CD8-positive, alpha-beta memory T cell (primary cell): ENCODE results near the gene LRRC4. TPM values are rescaled to one million over a fixed set of nuclear protein-coding genes. Genes with fewer than 3 reads are reported as not detected.

ENCODE experiments used
- CTCF ChIA-PET: fragments of 350-600 bp; sonication (Branson Sonifier 250); formaldehyde crosslinking; loops from one replicate; lab custom pipeline; 2021; ENCODE audit warnings: antibody characterized with exemption; lab: Charles Lee
- POLR2A ChIA-PET: fragments of 350-600 bp; sonication (Branson Sonifier 250); formaldehyde crosslinking; loops from one replicate; lab custom pipeline; 2021; ENCODE audit warnings: antibody characterized with exemption; lab: Charles Lee
- DNase-seq, 5 donors: peaks; one replicate each; pipeline versions ENCODE4 v3.0.0 to v3.0.0-alpha.2; 2020 to 2022; ENCODE audit warnings: mixed read lengths in 1 of 5
- H3K27ac ChIP-seq: one replicate; pipeline ENCODE4 v1.7.0; 2013; ENCODE audit warnings: low read depth, mild to moderate bottlenecking, low read length, moderate library complexity
- H3K27me3 ChIP-seq: 2 replicates; pipeline ENCODE4 v1.7.0; 2013; ENCODE audit warnings: low read length, mild to moderate bottlenecking; ENCODE audit not compliant: insufficient read depth, poor library complexity, severe bottlenecking
- H3K36me3 ChIP-seq: 2 replicates; pipeline ENCODE4 v1.7.0; 2013; ENCODE audit warnings: mild to moderate bottlenecking, low read length, moderate library complexity; ENCODE audit not compliant: insufficient read depth
- H3K4me1 ChIP-seq: 2 replicates; pipeline ENCODE4 v1.7.0; 2013; ENCODE audit warnings: mild to moderate bottlenecking, low read length, moderate library complexity; ENCODE audit not compliant: insufficient read depth
- H3K4me3 ChIP-seq: 2 replicates; pipeline ENCODE4 v1.7.0; 2013; ENCODE audit warnings: mild to moderate bottlenecking, low read length
- H3K9me3 ChIP-seq: 2 replicates; pipeline ENCODE4 v1.7.0; 2013; ENCODE audit warnings: mild to moderate bottlenecking, low read length
- H3K27ac Mint-ChIP-seq, 8 donors: one replicate each; pipeline ENCODE4 v1.8.0; 2020 to 2021; ENCODE audit warnings: mixed read lengths in 8 of 8, mild to moderate bottlenecking in 6 of 8, inconsistent platforms in 3 of 8, moderate library complexity in 3 of 8
- H3K27me3 Mint-ChIP-seq, 2 donors: one replicate each; pipeline ENCODE4 v1.8.0; 2020 to 2021; ENCODE audit warnings: mixed read lengths in 2 of 2, mild to moderate bottlenecking in 1 of 2, moderate library complexity in 1 of 2
- H3K36me3 Mint-ChIP-seq, 3 donors: one replicate each; pipeline ENCODE4 v1.8.0; 2020 to 2021; ENCODE audit warnings: mixed read lengths in 3 of 3, inconsistent platforms in 1 of 3, mild to moderate bottlenecking in 1 of 3
- H3K4me1 Mint-ChIP-seq, 3 donors: one replicate each; pipeline ENCODE4 v1.8.0; 2020 to 2021; ENCODE audit warnings: mixed read lengths in 3 of 3, inconsistent platforms in 1 of 3, mild to moderate bottlenecking in 1 of 3
- H3K4me3 Mint-ChIP-seq, 7 donors: one replicate each; pipeline ENCODE4 v1.8.0; 2020 to 2021; ENCODE audit warnings: mixed read lengths in 7 of 7, mild to moderate bottlenecking in 6 of 7, moderate library complexity in 4 of 7, inconsistent platforms in 2 of 7
- H3K9me3 Mint-ChIP-seq, 5 donors: one replicate each; pipeline ENCODE4 v1.8.0; 2020 to 2022; ENCODE audit warnings: mixed read lengths in 5 of 5, mild to moderate bottlenecking in 3 of 5, moderate library complexity in 2 of 5, inconsistent platforms in 1 of 5
- polyA plus RNA-seq: library from polyadenylated mRNA; unstranded; fragments of 300-500 nt; fragmentation: Illumina TruSeq; gene quantifications from one replicate; pipeline ENCODE4 v1.2.3, GENCODE V29; 2021
- total RNA-seq, 2 experiments: library from RNA; stranded (reverse); gene quantifications; one replicate each; pipeline ENCODE4 v1.2.3, GENCODE V29; 2021

The LRRC4 gene
- total and polyA plus RNA-seq, 3 experiments from 2014 or later, result 0.15 to 0.51 TPM; not detected in 1

- ChIA-PET POLR2A (no interaction called here), CTCF (no interaction called here)
- Histone ChIP-seq H3K4me1 (no peaks in the 10 kb centered on the region), H3K9me3 (no peaks in the 10 kb centered on the region), H3K4me3 (no peak overlapping the region), H3K36me3 (peaks cover 8% of the 10 kb centered on the region), H3K27ac (no peak overlapping the region), H3K27me3 (no peaks in the 10 kb centered on the region)
- peaks cover 0 to 75% (median 20%) of the 10 kb centered on the region in 3 donors for H3K36me3 Mint-ChIP-seq
- no peak overlapping the region for H3K4me3 Mint-ChIP-seq
- H3K27ac Mint-ChIP-seq, result no peak overlapping the region
- H3K27me3 Mint-ChIP-seq, result no peaks in the 10 kb centered on the region
- DNase-seq, result no peak
- H3K9me3 Mint-ChIP-seq, result no peaks in the 10 kb centered on the region
- peaks cover 0 to 4% (median 0%) of the 10 kb centered on the region in 3 donors for H3K4me1 Mint-ChIP-seq
Measured at GRCh38 chr7:127993317-127993716, 37.9 kb downstream of the LRRC4 start.

DNA sequence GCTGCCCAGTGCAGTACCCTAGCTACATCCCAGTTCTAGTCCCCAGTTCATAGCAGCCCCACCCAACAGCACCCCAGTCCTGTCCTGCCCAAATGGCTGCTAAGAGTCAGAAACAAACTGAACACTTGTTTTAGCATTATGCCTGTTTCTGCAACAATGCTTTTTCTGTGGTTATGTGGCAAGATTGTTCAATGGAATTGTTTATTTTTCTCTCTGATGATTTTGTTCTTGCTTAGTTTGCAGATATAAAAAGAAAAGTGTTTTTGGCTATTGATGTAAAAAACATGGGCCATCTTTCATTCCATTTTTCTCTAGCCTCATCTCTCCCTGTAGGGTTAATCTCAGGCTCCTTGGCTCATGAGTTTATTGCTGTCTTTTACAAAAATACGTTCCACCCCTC lies 42.5 kb downstream of the LRRC4 start:
- Histone ChIP-seq H3K27me3 (no peaks in the 10 kb centered on the region), H3K4me1 (no peaks in the 10 kb centered on the region), H3K9me3 (no peaks in the 10 kb centered on the region), H3K27ac (no peak overlapping the region), H3K36me3 (peaks cover 8% of the 10 kb centered on the region), H3K4me3 (no peak overlapping the region)
- POLR2A ChIA-PET, result no interaction called here
- Mint-ChIP-seq H3K4me3 (no peak overlapping the region), H3K27ac (peak overlapping the region in 2 of 8 donors; percentile 44 to 56), H3K36me3 (peaks cover 0 to 48% (median 17%) of the 10 kb centered on the region in 3 donors), H3K9me3 (no peaks in the 10 kb centered on the region), H3K4me1 (peaks cover 0 to 14% (median 9%) of the 10 kb centered on the region in 3 donors), H3K27me3 (peaks cover 0 to 1% of the 10 kb centered on the region in 2 donors)
- no peak for DNase-seq
- CTCF ChIA-PET, result no interaction called here

- Histone ChIP-seq H3K4me3 (no peak overlapping the region), H3K9me3 (no peaks in the 10 kb centered on the region), H3K27ac (no peak overlapping the region), H3K27me3 (no peaks in the 10 kb centered on the region), H3K36me3 (peaks cover 3% of the 10 kb centered on the region), H3K4me1 (peaks cover under 1% of the 10 kb centered on the region)
- CTCF ChIA-PET, result no interaction called here
- H3K4me1 Mint-ChIP-seq, result peaks cover 6 to 25% (median 20%) of the 10 kb centered on the region in 3 donors
- no peak for DNase-seq
- POLR2A ChIA-PET, result no interaction called here
- H3K4me3 Mint-ChIP-seq, result no peak overlapping the region
- peak overlapping the region in 2 of 8 donors; percentile 25 to 30 for H3K27ac Mint-ChIP-seq
- peaks cover 0 to 3% of the 10 kb centered on the region in 2 donors for H3K27me3 Mint-ChIP-seq
- H3K9me3 Mint-ChIP-seq, result no peaks in the 10 kb centered on the region
- peaks cover 0 to 29% (median 10%) of the 10 kb centered on the region in 3 donors for H3K36me3 Mint-ChIP-seq
Measured at GRCh38 chr7:127986581-127987521, 44.4 kb downstream of the LRRC4 start.

DNA sequence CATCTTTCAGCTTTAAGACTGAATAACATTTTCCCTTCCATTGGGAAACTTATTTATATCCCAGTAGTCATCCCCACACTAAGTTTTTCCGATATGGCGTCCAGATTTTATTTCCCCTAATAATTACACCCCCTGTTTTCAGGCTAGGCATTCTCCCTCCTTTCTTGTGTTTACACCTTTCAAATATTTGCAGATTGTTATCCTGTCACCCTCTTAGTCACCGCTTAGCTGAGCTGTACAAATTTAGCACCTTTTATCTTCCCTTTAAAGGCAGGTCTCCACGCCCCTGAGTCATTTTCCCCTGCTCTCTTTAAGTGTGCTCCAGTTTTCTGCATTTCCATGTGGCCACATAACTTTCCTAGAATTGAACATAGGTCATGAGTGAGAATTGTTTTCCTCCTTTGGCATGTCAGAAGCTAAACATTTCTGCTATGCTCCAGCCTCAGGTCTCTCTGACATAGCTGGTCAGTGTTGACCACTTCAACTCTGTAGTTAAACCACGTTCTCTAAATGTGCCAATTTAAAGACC lies 47.4 kb downstream of the LRRC4 start:
- Mint-ChIP-seq H3K4me3 (no peak overlapping the region), H3K27ac (peak overlapping the region in 1 of 8 donors; percentile 6), H3K36me3 (peaks cover 11 to 17% (median 14%) of the 10 kb centered on the region in 3 donors), H3K9me3 (peaks cover 0 to 7% (median 7%) of the 10 kb centered on the region in 5 donors), H3K27me3 (peaks cover 0 to 3% of the 10 kb centered on the region in 2 donors), H3K4me1 (peaks cover 11 to 36% (median 26%) of the 10 kb centered on the region in 3 donors)
- no peak overlapping the region for H3K27ac ChIP-seq
- H3K27me3 ChIP-seq, result no peaks in the 10 kb centered on the region
- no peak for DNase-seq
- ChIA-PET CTCF (interaction anchor here (1.0 kb wide), 1 partner anchor 16 kb away, joined by 4 read pairs; no protein-coding TSS in a partner anchor), POLR2A (interaction anchor here (0.6 kb wide), 1 partner anchor 688 kb away, joined by 8 read pairs; no protein-coding TSS in a partner anchor)
- no peak overlapping the region for H3K4me3 ChIP-seq
- no peaks in the 10 kb centered on the region for H3K36me3 ChIP-seq
- H3K4me1 ChIP-seq, result peaks cover 9% of the 10 kb centered on the region
- H3K9me3 ChIP-seq, result no peaks in the 10 kb centered on the region

DNA sequence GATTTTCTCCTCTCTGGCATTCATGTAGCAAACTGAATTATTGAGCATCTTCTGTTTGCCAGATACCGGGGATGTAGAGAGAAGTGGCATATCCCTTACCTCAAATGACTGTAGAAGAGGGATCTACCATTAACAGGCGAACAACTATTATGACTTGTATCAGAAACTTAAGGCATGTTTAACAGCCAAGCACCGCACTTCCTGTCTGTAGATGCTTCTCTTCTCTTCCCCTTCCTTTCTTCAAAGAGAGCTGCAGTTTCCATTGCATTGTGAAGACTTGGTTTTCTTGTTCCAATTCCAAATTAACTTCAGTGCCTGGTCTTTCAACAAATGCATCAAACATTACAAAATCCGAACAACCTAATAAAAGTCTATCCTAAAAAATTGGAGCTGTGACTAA lies 49.3 kb downstream of the LRRC4 start:
- Histone ChIP-seq H3K27ac (no peak overlapping the region), H3K36me3 (peaks cover 6% of the 10 kb centered on the region), H3K4me3 (no peak overlapping the region), H3K9me3 (no peaks in the 10 kb centered on the region), H3K4me1 (peaks cover 9% of the 10 kb centered on the region), H3K27me3 (no peaks in the 10 kb centered on the region)
- ChIA-PET CTCF (no interaction called here), POLR2A (no interaction called here)
- H3K27ac Mint-ChIP-seq, result no peak overlapping the region
- H3K4me3 Mint-ChIP-seq, result no peak overlapping the region
- H3K27me3 Mint-ChIP-seq, result peaks cover 0 to 1% of the 10 kb centered on the region in 2 donors
- H3K9me3 Mint-ChIP-seq, result peaks cover 4 to 20% (median 19%) of the 10 kb centered on the region in 5 donors
- H3K36me3 Mint-ChIP-seq, result peaks cover 26 to 34% (median 30%) of the 10 kb centered on the region in 3 donors
- H3K4me1 Mint-ChIP-seq, result peaks cover 11 to 42% (median 26%) of the 10 kb centered on the region in 3 donors
- DNase-seq, result no peak

DNA sequence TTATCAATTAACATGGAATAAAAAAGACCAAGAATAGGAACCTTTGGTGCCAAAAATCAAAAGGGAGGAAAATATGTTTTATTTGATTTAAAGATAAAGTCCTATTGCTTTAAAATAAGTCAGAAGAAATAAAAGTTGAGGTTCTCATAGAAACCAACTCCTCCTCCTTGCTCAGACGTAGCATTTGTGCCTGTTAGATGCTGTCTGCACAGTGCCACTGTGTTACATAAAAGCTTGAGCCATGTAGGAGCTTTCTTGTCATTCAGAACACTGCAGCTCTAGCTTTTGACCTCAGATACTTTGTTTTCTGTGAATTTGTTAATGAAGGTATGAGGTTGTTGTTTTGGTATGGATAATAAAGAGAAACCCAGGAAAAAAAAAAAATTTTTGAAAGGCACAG lies 50.3 kb downstream of the LRRC4 start:
- peaks cover 9% of the 10 kb centered on the region for H3K4me1 ChIP-seq
- Mint-ChIP-seq H3K4me1 (peaks cover 11 to 42% (median 24%) of the 10 kb centered on the region in 3 donors), H3K27me3 (peaks cover 0 to 1% of the 10 kb centered on the region in 2 donors), H3K36me3 (peaks cover 29 to 45% (median 38%) of the 10 kb centered on the region in 3 donors), H3K9me3 (peaks cover 4 to 22% (median 19%) of the 10 kb centered on the region in 5 donors), H3K27ac (no peak overlapping the region), H3K4me3 (no peak overlapping the region)
- no peak for DNase-seq
- peaks cover 11% of the 10 kb centered on the region for H3K36me3 ChIP-seq
- H3K27me3 ChIP-seq, result no peaks in the 10 kb centered on the region
- no peak overlapping the region for H3K4me3 ChIP-seq
- no peak overlapping the region for H3K27ac ChIP-seq
- ChIA-PET POLR2A (no interaction called here), CTCF (no interaction called here)
- no peaks in the 10 kb centered on the region for H3K9me3 ChIP-seq

DNA sequence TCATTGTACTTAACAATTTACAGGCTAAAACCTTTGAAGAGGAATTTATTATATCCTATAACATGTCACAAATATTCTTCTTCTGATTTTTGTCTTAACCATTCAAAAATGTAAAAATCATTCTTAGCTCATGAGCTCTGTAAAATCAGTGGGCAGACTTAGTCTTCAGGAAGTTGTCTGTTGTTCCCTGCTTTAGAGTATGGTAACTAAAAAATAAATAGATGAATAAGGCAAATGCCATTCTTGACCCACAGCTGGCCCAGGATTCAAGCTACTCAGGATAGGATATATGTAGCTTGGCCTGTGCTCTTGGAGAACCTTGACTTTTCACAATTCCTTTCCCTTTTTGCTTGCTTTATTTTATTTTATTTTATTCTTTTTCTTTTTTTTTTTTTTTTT lies 51.5 kb downstream of the LRRC4 start:
- CTCF ChIA-PET, result interaction anchor here (1.2 kb wide), 1 partner anchor 23 kb away, joined by 3 read pairs; no protein-coding TSS in a partner anchor
- Histone ChIP-seq H3K4me1 (peaks cover 9% of the 10 kb centered on the region), H3K36me3 (peaks cover 16% of the 10 kb centered on the region), H3K4me3 (no peak overlapping the region), H3K27me3 (no peaks in the 10 kb centered on the region), H3K27ac (no peak overlapping the region), H3K9me3 (no peaks in the 10 kb centered on the region)
- Mint-ChIP-seq H3K4me3 (no peak overlapping the region), H3K4me1 (peaks cover 11 to 36% (median 20%) of the 10 kb centered on the region in 3 donors), H3K27ac (no peak overlapping the region), H3K36me3 (peaks cover 32 to 52% (median 47%) of the 10 kb centered on the region in 3 donors), H3K9me3 (peaks cover 4 to 22% (median 19%) of the 10 kb centered on the region in 5 donors), H3K27me3 (peaks cover 0 to 1% of the 10 kb centered on the region in 2 donors)
- POLR2A ChIA-PET, result no interaction called here
- no peak for DNase-seq
